Ishikawa (cell line): ENCODE data around the gene TMCC1.

Experiments
- CEBPB ChIP-seq: IDR thresholded peaks from 2 replicates; pipeline ENCODE4 v1.6.1; 2012
- CREB1 ChIP-seq: IDR thresholded peaks from 2 replicates; pipeline ENCODE4 v1.6.1; 2012; ENCODE audit warnings: low read depth
- EGR1 ChIP-seq: IDR thresholded peaks from 2 replicates; pipeline ENCODE4 v1.6.1; 2012
- EP300 ChIP-seq: IDR thresholded peaks from 2 replicates; pipeline ENCODE4 v1.6.1; 2012; ENCODE audit warnings: borderline replicate concordance
- FOXM1 ChIP-seq: IDR thresholded peaks from 2 replicates; pipeline ENCODE4 v1.6.1; 2012; ENCODE audit warnings: low read depth, borderline replicate concordance
- MAX ChIP-seq: IDR thresholded peaks from 2 replicates; pipeline ENCODE4 v1.6.1; 2012
- NFIC ChIP-seq: IDR thresholded peaks from 2 replicates; pipeline ENCODE4 v1.6.1; 2012
- RAD21 ChIP-seq: IDR thresholded peaks from 2 replicates; pipeline ENCODE4 v1.6.1; 2012; ENCODE audit warnings: low read depth
- REST ChIP-seq: IDR thresholded peaks from 2 replicates; pipeline ENCODE4 v1.6.1; 2012; ENCODE audit warnings: low read depth, mild to moderate bottlenecking
- TAF1 ChIP-seq: IDR thresholded peaks from 2 replicates; pipeline ENCODE4 v1.6.1; 2012; ENCODE audit warnings: low read depth, mild to moderate bottlenecking
- TCF12 ChIP-seq: IDR thresholded peaks from 2 replicates; pipeline ENCODE4 v1.6.1; 2012; ENCODE audit warnings: low read depth
- TEAD4 ChIP-seq: IDR thresholded peaks from 2 replicates; pipeline ENCODE4 v1.6.1; 2012
- YY1 ChIP-seq: IDR thresholded peaks from 2 replicates; pipeline ENCODE4 v1.6.1; 2012; ENCODE audit warnings: low read depth
- ZBTB7A ChIP-seq: IDR thresholded peaks from 2 replicates; pipeline ENCODE4 v1.6.1; 2012; ENCODE audit warnings: low read depth
- TF ChIP-seq, protein P1 (sequence below): IDR thresholded peaks from 2 replicates; pipeline ENCODE4 v1.6.1; 2012

TMCC1 gene

DNA sequence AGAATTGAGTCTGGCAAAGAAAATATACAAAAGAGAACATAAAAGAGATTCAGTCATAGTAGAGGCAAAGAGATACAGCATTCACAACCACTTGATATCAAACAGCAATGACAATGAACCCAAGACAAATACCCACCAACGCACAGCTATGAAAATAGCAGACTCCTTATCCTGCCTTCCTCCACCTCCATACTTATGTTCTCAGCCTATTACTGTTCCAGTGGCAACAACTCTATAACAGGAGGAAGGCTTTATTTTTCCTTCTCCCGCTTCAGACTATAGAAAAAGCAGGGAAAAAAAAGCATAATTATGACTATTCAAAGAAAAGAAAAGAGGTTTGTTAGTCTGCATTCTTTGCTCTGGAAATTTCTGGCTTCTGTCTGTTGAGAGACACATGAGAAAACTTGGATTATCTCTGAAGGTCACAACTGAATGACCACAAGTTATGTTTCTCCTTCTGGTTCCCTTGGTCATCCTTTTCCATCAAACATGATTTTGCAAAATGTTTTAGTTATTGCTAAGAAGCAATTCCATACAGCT, 205.9 kb downstream of the TMCC1 start:
- no peak for TF ChIP-seq CREB1
- no peak for TF ChIP-seq TCF12
- TF ChIP-seq TAF1: no peak
- no peak for TF ChIP-seq CEBPB
- TF ChIP-seq ZBTB7A: no peak
- no peak for TF ChIP-seq RAD21
- TF ChIP-seq FOXM1: no peak

DNA sequence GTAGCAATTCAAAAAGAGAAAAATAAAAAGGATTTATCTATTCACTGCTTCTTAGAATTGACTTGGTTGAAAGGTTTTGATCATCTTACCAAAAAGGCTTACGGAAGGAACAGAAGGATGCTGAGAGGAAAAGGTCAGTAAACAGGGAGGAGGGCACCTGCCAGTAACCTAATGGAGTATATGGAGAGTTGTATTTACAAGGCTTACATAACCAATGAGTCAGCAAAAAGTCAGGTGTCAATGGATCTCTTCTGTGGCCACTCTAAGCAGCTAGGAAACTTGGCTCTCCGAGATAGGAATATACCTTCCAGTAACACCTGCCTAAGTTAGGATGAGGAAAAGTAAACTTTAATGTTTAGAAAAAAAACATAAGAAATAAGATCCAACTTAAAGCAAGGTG, 206.6 kb downstream of the TMCC1 start:
- TF ChIP-seq YY1: no peak
- no peak for TF ChIP-seq TCF12
- TF ChIP-seq EP300: no peak
- TF ChIP-seq NFIC: no peak
- TF ChIP-seq CREB1: no peak
- TF ChIP-seq CEBPB: no peak
- no peak for TF ChIP-seq TEAD4
- no peak for TF ChIP-seq MAX
- no peak for TF ChIP-seq ZBTB7A
- TF ChIP-seq TAF1: no peak
- TF ChIP-seq EGR1: no peak
- TF ChIP-seq, protein P1, sequence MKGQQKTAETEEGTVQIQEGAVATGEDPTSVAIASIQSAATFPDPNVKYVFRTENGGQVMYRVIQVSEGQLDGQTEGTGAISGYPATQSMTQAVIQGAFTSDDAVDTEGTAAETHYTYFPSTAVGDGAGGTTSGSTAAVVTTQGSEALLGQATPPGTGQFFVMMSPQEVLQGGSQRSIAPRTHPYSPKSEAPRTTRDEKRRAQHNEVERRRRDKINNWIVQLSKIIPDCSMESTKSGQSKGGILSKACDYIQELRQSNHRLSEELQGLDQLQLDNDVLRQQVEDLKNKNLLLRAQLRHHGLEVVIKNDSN: no peak
- TF ChIP-seq FOXM1: no peak
- no peak for TF ChIP-seq RAD21
- no peak for TF ChIP-seq REST

DNA sequence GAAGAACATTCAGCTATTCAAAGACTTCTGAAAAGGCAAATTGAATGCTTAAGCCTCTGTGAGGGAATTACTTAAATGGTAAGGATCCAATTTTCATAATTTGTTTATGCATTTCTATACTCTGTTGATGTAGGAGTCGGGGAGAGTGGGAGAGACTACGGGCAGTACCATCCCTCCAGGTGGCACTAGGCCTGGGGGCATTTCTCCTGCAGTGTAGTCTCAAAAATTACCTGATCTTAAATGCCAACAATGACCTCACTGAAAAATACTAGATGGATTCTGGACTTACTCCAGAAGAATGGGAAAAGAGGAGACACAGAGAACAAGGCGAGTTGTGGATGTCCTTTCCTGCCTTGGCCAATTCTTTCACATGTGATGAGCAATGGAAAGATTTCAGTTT, 209.2 kb downstream of the TMCC1 start:
- TF ChIP-seq TCF12 (no peak), EP300 (no peak), CEBPB (no peak), NFIC (no peak), FOXM1 (no peak), TEAD4 (no peak), CREB1 (no peak), TAF1 (no peak), EGR1 (no peak), ZBTB7A (no peak), REST (no peak), YY1 (no peak), RAD21 (no peak), MAX (no peak)
- TF ChIP-seq, protein P1: no peak

GRCh38 chr3:129683201-129683600, 210.3 kb downstream of the TMCC1 start:
- TF ChIP-seq EGR1: no peak
- TF ChIP-seq TEAD4: no peak
- no peak for TF ChIP-seq FOXM1
- no peak for TF ChIP-seq TCF12
- TF ChIP-seq TAF1: no peak

DNA sequence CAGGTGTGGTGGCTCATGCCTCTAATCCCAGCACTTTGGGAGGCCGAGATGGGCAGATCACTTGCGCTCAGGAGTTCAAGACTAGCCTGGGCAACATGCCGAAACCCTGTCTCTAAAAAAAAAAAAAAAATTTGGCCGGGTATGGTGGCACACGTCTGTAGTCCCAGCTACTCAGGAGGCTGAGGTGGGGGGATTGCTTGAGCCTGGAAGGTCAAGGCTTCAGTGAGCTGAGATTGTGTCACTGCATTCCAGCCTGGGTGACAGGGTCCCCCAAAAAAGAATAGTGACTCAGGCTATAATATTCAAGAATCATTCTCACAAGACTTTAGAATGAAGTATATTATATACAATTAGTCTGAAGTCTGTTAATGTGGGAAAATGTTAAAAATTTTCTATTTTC, 216.5 kb downstream of the TMCC1 start:
- no peak for TF ChIP-seq TEAD4
- no peak for TF ChIP-seq FOXM1
- no peak for TF ChIP-seq TAF1
- TF ChIP-seq EP300: no peak
- TF ChIP-seq TCF12: no peak
- TF ChIP-seq CEBPB: no peak
- TF ChIP-seq NFIC: no peak
- TF ChIP-seq CREB1: no peak
- TF ChIP-seq REST: no peak
- TF ChIP-seq, protein P1: no peak
- no peak for TF ChIP-seq RAD21
- TF ChIP-seq YY1: no peak
- TF ChIP-seq ZBTB7A: no peak
- TF ChIP-seq EGR1: no peak
- TF ChIP-seq MAX: no peak
